HFFc6 (cell line): ENCODE data around the gene PRELP. TPM values are rescaled to one million over a fixed set of nuclear protein-coding genes. Genes with fewer than 3 reads are reported as not detected.

ENCODE experiments used
- DNase-seq: peaks from one replicate; pipeline ENCODE4 v3.0.0-alpha.2; 2018
- H3K27ac Mint-ChIP-seq: 2 replicates; pipeline ENCODE4 v1.8.0; 2020; ENCODE audit warnings: mild to moderate bottlenecking, mixed read lengths
- H3K27me3 Mint-ChIP-seq: 2 replicates; pipeline ENCODE4 v1.8.0; 2021; ENCODE audit warnings: mild to moderate bottlenecking, moderate library complexity, mixed read lengths; ENCODE audit not compliant: insufficient read depth
- H3K36me3 Mint-ChIP-seq: 2 replicates; pipeline ENCODE4 v1.8.0; 2021; ENCODE audit warnings: low read depth, mixed read lengths
- H3K4me1 Mint-ChIP-seq: 2 replicates; pipeline ENCODE4 v1.8.0; 2020; ENCODE audit warnings: low read depth, mixed read lengths
- H3K4me3 Mint-ChIP-seq: 2 replicates; pipeline ENCODE4 v1.8.0; 2020; ENCODE audit warnings: mild to moderate bottlenecking, moderate library complexity, mixed read lengths
- H3K9me3 Mint-ChIP-seq: 2 replicates; pipeline ENCODE4 v1.8.0; 2020; ENCODE audit warnings: mild to moderate bottlenecking, mixed read lengths
- CTCF ChIP-seq: fragments of 200-600 bp; sonication (generic); IDR thresholded peaks from 2 replicates; pipeline ENCODE4 v1.5.0; 2021; ENCODE audit warnings: antibody characterized with exemption, mild to moderate bottlenecking
- long read RNA-seq: library from polyadenylated mRNA; unstranded; transcript quantifications from one replicate; pipeline ENCODE4 v2.0.0, GENCODE V29; 2019
- total RNA-seq, 6 experiments: library from RNA; stranded (reverse); fragmentation: NEBNext Ultra II Directional; extraction: Animal tissue kit (Norgen Biotek cat#: 25700); gene quantifications; 2 replicates in 1 of 6; 3 replicates in 5 of 6; pipeline ENCODE4 v1.2.3, GENCODE V29; 2021

PRELP gene
- under 1 TPM; 0.59 to 0.81 (median 0.70) TPM for total RNA-seq
- long read RNA-seq, full-length matches to known transcripts: 1 of 3 reads
- long read RNA-seq, partial matches to known transcripts: 0 of 3 reads
- long read RNA-seq, other reads (novel, unspliced or antisense): 2 of 3 reads

DNA sequence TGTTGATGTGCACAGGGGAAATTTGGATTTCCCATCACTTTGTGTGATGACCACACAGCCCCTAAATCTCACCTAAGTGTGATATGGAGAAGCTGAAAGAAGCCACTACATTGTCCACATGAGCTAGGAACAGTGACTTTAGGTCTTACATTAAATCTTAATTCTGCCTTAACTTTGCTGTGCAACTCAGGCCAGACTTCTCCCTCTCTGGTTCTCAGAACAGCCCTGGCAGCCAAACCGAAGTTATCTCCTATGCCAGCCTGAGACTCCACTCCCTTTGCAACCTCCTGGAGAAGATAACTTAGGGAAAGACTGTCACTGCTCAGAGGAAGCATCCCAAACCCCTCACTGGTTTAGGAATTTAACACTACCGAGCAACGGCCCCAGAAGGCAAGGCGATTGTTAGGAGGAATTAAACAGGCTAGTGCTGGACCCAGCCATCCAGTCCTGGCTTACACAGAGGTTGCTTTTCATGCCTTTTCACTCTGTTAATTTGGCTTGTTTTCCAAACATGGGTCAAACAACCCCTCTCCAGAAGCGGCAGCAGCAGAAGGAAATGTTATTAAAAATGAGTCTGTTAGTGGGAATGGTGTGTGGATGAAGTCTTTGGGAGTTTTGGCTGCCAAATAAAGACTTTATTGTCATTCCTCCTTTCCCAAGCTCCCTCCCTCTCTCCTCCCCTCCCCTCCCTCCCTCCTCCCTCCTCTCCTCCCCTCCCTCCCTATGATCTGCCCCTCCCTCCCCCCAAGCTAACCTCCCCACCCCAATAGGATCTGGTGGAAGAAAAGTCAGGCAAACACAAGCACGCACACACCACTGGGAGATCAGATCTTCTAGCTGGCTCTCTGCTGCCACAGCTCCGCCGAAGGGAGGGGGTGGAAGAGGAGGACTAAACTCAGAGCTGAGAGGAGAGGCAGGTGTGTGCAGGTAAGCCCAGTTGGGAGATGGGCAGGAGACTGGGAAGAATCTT, at the start of gene PRELP:
TSS of gene PRELP (plus strand) at position 795 of the 970 bp plus-strand sequence. CDS start 7,379 bp downstream, outside the sequence.
- DNase-seq: no peak
- Mint-ChIP-seq H3K4me3 (0 out of 2 replicates have a peak within 1 kb of the TSS, but pooled peaks have one; percentile 12), H3K27ac (no peak within 1 kb of the TSS), H3K4me1 (peaks cover 42% of the 10 kb centered on the region), H3K9me3 (no peaks in the 10 kb centered on the region), H3K27me3 (peaks cover 14% of the 10 kb centered on the region), H3K36me3 (no peaks in the 10 kb centered on the region)
- no peak for TF ChIP-seq CTCF

DNA sequence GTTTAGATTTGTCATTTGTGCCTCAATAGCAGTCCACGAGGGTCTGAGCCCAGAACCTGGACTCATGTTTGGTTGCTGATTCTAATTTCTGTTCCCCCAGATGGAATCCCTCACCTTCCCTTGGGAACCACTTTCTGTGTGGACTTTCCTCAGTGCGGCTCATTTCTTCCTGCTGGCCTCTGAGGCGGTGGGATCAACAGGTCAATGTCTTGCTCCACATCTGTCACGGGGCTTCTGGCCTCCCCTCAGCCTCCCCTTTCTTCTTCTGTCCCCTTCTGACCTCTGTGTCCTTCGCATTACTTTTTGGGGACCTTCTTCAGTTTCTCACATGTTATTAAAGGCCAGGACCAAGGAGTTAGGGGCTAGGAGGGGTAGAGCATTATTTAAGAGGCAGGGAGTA, 49.2 kb upstream of the PRELP start:
- H3K9me3 Mint-ChIP-seq: no peaks in the 10 kb centered on the region
- no peak for TF ChIP-seq CTCF
- no peak for DNase-seq
- no peak overlapping the region for H3K27ac Mint-ChIP-seq
- H3K4me3 Mint-ChIP-seq: no peak overlapping the region
- peaks cover 26% of the 10 kb centered on the region; the same call in 1 of the 2 replicates for H3K4me1 Mint-ChIP-seq
- peaks cover 68% of the 10 kb centered on the region for H3K27me3 Mint-ChIP-seq
- no peaks in the 10 kb centered on the region for H3K36me3 Mint-ChIP-seq

DNA sequence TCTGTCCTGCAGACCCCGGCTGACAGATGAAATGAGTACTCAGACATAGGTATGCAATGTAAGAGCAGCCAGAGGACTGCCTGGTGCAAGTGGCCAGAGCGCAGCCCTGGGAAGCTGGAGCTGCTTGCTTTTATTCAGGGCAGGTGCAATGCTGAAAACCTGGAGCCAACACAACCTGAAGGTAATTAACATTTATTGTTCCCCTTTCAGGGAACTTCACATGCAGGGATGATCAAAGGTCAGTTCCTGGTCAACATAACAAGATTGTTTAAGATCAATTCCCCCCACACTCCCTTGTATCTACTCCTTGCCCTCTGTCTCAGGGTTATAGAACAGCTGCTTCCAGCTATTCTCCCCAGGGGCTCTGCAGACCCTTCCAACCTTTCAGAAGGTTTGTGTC, 48.7 kb upstream of the PRELP start:
- H3K9me3 Mint-ChIP-seq: no peaks in the 10 kb centered on the region
- peaks cover 26% of the 10 kb centered on the region; the same call in 1 of the 2 replicates for H3K4me1 Mint-ChIP-seq
- peaks cover 70% of the 10 kb centered on the region for H3K27me3 Mint-ChIP-seq
- no peak overlapping the region for H3K4me3 Mint-ChIP-seq
- no peak for DNase-seq
- H3K36me3 Mint-ChIP-seq: no peaks in the 10 kb centered on the region
- TF ChIP-seq CTCF: no peak
- H3K27ac Mint-ChIP-seq: no peak overlapping the region

DNA sequence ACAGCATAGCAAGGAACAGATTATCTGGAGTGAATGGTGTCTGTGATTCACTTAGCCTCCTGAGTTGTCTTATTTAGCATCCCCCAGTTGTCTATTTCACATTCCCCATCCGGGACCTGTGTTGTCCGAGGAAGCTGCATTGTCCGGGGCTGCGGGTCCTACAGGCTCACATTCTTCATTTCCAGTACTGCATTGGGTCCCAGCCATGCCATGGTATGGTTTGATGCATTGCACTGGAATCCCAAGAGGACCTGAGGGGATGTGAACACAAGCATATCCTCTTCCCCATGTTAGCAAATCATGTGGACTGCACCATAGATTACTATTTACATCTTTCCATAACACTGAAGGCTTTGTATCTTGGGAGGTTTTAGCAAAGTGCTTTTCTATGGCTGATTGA, 48.2 kb upstream of the PRELP start:
- Mint-ChIP-seq H3K36me3 (no peaks in the 10 kb centered on the region), H3K27ac (no peak overlapping the region), H3K4me1 (peaks cover 22% of the 10 kb centered on the region; the same call in 1 of the 2 replicates), H3K27me3 (peaks cover 67% of the 10 kb centered on the region), H3K9me3 (no peaks in the 10 kb centered on the region), H3K4me3 (no peak overlapping the region)
- no peak for TF ChIP-seq CTCF
- no peak for DNase-seq

DNA sequence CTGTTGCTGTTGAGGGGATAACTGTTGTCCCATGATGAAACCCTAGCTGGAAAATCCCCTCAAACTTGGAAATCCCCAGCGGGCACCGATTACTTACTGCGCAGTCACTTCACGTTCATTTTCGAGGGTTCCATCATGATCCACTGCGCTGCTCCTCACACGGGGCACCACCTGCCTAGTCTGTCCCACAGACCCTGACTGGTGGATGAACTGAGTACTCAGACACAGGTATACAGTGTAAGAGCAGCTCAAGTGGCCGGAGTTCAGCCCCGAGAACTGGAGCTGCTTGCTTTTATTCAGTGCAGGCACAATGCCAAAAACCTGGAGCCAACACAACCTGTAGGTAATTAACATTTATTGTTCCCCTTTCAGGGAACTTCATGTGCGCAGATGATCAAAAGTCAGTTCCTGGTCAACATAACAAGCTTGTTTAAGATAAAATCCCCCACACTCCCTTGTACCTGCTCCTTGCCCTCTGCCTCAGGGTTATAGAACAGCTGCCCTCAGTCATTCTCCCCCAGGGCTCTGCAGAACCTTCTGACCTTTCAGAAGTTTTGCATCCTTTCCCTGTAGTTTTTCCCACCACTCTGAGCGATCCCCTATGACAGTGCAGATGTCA, 46.5 kb upstream of the PRELP start:
- Mint-ChIP-seq H3K9me3 (no peaks in the 10 kb centered on the region), H3K27ac (no peak overlapping the region), H3K27me3 (peaks cover 60% of the 10 kb centered on the region), H3K4me3 (no peak overlapping the region), H3K36me3 (no peaks in the 10 kb centered on the region), H3K4me1 (peaks cover 13% of the 10 kb centered on the region; the same call in 1 of the 2 replicates)
- no peak for TF ChIP-seq CTCF
- DNase-seq: no peak
